ENCODE measurements around the gene SUSD1.

- TF ChIP-seq POLR2A (IDR thresholded peaks at IDR 0.05) (no peak), CTCF (IDR thresholded peaks at IDR 0.05) (no peak), POLR2AphosphoS5 (IDR thresholded peaks at IDR 0.05) (no peak)
Observed at GRCh38 chr9:112142420-112142819, 32.7 kb downstream of the SUSD1 start.
